Fibroblast of peridontal ligament (primary cell): ENCODE measurements around the gene FSCN2.
A peak's percentile ranks its signal among the peaks of the same experiment; 100 is the strongest.
"Not testable (repeated sequence)": the region's sequence is repeated elsewhere in the genome, so short reads cannot be mapped to it uniquely, and the experiment has no call there.

ENCODE experiments used
- DNase-seq: peaks from one replicate; pipeline ENCODE4 v3.0.0-alpha.2; 2010; ENCODE audit errors: extremely low read depth

The FSCN2 gene

DNA sequence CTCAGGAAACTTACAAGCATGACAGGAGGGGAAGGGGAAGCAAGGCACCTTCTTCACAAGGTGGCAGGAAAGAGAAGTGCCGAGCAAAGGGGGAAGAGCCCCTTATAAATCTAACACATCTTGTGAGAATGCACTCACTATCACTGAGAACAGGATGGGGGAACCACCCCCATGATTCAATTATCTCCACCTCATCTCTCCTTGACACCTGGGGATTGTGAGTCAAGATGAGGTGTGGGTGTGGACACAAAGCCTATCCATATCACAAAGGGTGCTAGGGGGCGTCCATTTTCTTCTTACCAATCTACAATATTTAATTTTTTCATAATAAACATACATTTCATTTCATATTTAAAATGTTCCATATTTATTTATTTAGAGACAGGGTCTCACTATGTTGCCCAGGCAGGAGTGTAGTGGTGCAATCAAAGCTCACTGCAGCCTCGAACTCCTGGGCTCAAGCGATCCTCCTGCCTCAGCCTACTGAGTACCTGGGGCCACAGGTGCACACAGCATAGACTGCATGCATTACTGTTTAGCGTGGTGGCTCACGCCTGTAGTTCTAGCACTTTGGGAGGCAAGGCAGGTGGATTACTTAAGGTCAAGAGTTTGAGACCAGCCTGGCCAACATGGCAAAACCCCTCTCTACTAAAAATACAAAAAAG lies 50.5 kb downstream of the FSCN2 start:
- DNase-seq = no peak

DNA sequence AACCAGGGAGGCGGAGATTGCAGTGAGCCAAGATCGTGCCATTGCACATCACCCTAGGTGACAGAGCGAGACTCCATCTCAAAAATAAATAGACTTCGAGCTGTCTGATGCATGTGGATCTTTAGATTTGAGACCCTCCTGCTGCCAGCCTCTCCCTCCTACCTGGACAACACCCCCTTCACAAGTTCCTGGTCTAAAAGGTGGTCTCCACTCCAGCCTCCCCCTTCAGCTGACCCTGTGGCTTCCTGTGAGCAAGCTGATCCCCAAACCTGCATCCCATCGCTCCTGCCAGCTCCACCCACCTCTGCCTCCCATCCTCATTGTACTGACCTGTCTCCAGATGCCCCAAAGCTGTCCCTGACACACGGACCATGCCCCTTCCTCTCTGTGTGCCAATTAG lies 51.1 kb downstream of the FSCN2 start:
- no peak for DNase-seq

DNA sequence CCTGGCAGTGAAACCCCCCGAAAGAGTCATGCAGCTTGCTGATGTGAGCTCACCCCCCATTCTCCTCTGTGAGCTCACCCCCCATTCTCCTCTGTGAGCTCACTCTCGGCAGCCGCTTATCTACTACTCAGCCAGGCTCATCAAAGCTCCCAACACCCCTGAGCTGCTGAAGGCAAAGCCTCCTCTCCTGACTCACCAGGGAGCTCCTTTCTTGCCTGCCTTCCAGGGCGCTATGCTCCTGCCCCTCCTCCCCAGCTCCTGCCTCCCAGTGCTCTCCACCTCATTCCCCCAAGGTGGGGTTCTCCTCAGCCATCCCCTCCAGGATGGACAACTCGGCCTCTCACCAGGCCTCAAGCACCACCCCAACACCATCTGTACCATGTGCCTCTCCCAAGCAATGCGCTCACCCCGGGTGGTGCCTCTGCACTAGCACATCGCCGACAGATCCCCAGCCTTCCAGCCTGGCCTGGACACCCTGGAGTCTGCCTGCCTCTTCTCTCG lies 51.7 kb downstream of the FSCN2 start:
- no peak for DNase-seq

DNA sequence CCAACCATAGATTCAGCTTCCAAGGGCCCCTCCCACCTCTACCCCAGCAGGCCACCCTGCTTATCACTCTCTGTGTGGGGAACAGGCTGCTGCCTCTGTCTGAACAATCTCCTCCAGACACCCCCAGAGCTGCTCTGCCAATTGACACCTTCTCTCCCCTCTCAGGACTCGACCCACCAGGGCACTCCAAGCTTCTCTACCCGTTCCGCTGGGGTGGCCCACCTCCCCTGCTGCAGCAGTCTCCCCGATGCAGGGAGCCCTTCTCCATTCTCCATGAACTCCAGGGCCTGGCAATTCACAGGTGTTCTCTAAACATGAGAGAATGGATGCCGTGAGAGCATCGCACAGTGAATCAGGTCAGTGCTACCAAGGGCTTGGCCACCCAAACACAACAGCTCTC lies 52.3 kb downstream of the FSCN2 start:
- DNase-seq = no peak

DNA sequence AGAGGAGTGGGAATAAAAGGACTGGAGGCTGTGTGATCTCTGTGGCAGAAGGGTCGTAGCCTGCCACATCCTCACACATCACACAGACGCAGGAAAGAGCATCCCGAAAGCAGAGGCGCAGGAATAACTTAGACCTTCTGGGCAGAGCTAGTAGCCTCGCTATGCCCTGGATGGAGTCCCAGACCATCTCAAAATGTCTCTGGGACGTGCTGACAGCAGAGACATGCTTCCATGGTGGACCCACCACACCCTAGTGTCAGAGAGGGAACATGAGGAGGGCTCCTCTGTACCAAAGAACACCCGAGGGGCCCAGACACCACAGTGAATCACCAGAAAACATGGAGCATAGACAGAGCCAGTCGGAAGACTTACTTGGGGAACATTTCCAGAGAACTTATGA lies 53.6 kb downstream of the FSCN2 start:
- no peak for DNase-seq

DNA sequence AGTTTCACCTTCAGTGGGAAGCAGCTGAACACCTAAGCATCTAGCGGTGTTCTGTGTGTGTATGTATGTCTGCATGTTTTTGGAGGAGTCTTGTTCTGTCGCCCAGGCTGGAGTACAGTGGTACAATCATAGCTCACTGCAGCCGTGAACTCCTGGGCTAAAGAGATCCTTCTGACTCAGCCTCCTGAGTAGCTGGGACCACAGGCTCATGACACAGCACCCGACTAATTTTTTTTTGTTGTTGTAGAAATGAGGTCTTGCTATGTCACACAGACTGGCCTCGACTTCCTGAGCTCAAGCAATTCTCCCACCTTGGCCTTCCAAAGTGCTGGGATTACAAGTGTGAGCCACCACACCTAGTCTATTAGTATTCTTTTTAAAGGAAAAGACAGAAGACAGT lies 54.2 kb downstream of the FSCN2 start:
- peak; percentile 29 for DNase-seq

DNA sequence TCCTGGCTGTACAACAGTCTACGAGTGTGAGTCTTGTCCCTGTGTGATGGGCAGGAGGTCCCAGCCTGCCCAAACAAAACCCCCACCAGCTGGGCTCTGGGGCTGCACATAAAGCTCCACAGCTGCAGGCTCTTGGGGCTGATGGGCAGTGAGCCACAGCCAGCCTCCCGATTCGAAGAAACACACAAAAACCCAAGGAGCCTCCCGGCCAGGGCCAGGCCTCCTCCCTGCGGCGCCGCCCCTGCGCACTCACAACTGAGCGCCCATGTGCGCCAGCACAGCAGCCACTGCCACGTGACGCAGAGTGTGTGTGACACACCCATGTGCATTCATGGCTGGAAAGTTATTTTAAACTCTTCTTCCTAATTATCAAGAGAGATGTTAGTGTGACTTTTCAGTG lies 54.6 kb downstream of the FSCN2 start:
- DNase-seq = no peak

DNA sequence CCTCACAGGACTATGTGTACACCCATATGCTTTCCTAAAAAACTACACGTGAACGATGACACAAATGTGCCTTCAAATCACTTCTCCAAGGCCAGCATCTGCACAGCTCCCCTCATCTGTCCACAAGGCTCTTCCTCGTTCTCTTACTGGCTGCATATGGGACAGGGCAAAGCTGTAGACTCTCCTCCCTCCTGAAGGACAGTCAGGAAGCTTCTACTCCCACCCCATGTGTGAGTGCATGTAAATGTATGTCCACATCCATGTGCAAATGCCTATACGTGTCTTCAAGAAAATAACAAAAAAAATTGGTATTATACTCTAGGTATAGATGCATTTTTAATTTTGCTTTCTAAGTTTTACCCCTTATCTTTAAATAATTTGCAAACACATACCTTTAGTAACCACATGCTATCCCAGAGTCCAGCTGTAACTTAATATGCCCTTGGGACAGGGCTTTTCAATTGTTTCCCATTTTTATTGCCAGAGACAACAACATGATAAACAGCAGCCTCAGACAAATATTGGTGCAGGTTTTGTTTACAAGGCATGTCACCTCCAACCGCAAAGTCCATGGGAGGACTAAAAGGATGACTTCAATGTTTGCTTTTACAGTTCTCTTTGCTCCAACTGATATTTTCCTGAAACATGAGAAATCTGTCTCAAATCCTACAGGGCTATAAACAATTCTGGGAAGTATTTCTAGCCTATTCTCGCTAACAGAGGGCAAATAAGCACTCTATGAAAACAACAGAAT lies 55.6 kb downstream of the FSCN2 start:
- no peak for DNase-seq

DNA sequence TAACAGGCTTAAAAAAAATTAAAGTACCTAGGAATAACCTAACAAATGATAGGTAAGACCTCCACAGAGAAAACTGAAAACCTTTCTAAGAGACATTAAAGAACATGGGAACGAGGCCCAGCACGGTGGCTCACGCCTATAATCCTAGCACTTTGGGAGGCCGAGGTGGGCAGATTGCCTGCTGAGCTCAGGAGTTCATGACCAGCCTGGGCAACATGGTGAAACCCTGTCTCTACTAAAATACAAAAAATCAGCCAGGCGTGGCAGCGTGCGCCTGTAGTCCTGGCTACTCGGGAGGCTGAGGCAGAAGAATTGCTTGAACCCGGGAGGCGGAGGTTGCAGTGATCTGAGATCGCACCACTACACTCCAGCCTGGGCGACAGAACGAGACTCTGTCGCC lies 56.6 kb downstream of the FSCN2 start:
- not testable (repeated sequence) for DNase-seq

DNA sequence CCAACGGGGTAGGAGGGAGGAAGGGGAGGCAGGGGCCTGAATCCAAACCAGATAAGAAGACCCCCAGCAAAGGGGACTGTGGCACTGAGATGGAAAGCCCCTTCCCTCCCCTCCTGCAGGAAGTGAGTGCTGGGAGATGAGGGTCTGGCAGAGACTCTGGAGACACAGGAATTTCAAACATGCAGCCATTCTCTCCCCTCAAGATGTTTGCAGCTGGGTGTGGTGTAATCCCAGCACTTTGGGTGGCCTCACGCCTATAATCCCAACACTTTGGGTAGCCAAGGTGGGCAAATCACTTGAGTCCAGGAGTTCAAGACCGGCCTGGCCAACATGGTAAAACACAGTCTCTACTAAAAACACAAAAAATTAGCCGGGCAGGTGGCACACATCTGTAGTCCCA lies 57.9 kb downstream of the FSCN2 start:
- no peak for DNase-seq
